HepG2 (cell line): ENCODE measurements around the gene PPP4C. TPM values are rescaled to one million over a fixed set of nuclear protein-coding genes. Genes with fewer than 3 reads are reported as not detected.

Experiments used
- CEBPZ ChIP-seq: IDR thresholded peaks from 2 replicates; pipeline ENCODE4 v1.6.1; 2012; ENCODE audit warnings: low read length, improper control_type of control experiment
- CREB1 ChIP-seq, 2 experiments: fragments of 450-650 bp in 1 of 2; IDR thresholded peaks; 2 replicates each; pipeline ENCODE4 v1.6.1; 2016 to 2017; ENCODE audit warnings: control low read depth in 1 of 2, mild to moderate bottlenecking in 1 of 2, missing compliant biosample characterization in 1 of 2, missing genetic modification characterization in 1 of 2
- FLYWCH1 ChIP-seq: sonication (generic); formaldehyde crosslinking; IDR thresholded peaks from 2 replicates; pipeline ENCODE4 v1.8.1; 2023; ENCODE audit warnings: mild to moderate bottlenecking, missing genetic modification reagents
- NFE2 ChIP-seq: sonication (generic); formaldehyde crosslinking; IDR thresholded peaks from 2 replicates; pipeline ENCODE4 v1.4.0; 2020; ENCODE audit warnings: missing genetic modification reagents
- NONO ChIP-seq, 2 experiments: fragments of 450-650 bp in 1 of 2; sonication (generic) in 1 of 2; formaldehyde crosslinking in 1 of 2; IDR thresholded peaks in 1 of 2; conservative IDR thresholded peaks in 1 of 2; 2 replicates each; pipeline versions ENCODE4 v1.6.1 to v1.8.0; 2017 to 2022; ENCODE audit warnings: mild to moderate bottlenecking in 1 of 2, missing genetic modification reagents in 1 of 2, moderate library complexity in 1 of 2
- PHF20 ChIP-seq: sonication (generic); formaldehyde crosslinking; IDR thresholded peaks from 2 replicates; pipeline ENCODE4 v1.5.0; 2020; ENCODE audit warnings: mild to moderate bottlenecking, missing genetic modification reagents
- RFXAP ChIP-seq: sonication (generic); formaldehyde crosslinking; IDR thresholded peaks from 2 replicates; pipeline ENCODE4 v1.4.0; 2020; ENCODE audit warnings: missing genetic modification reagents, borderline replicate concordance
- SMAD9 ChIP-seq: sonication (generic); formaldehyde crosslinking; IDR thresholded peaks from 2 replicates; pipeline ENCODE4 v1.5.1; 2020; ENCODE audit warnings: mild to moderate bottlenecking, missing genetic modification reagents
- ZFP36L2 ChIP-seq: sonication (generic); formaldehyde crosslinking; IDR thresholded peaks from 2 replicates; pipeline ENCODE4 v1.4.0; 2020; ENCODE audit warnings: missing genetic modification reagents
- ZFYVE20 ChIP-seq: sonication (generic); formaldehyde crosslinking; IDR thresholded peaks from 2 replicates; pipeline ENCODE4 v1.8.0; 2023; ENCODE audit warnings: low read depth, mild to moderate bottlenecking, moderate library complexity, missing genetic modification reagents, borderline replicate concordance
- ZNF83 ChIP-seq: sonication (generic); formaldehyde crosslinking; IDR thresholded peaks from 2 replicates; pipeline ENCODE4 v1.4.0; 2020; ENCODE audit warnings: missing genetic modification reagents, mild to moderate bottlenecking, borderline replicate concordance
- ZSCAN9 ChIP-seq: IDR thresholded peaks from 2 replicates; pipeline ENCODE4 v1.6.1; 2016; ENCODE audit warnings: borderline replicate concordance
- polyA plus RNA-seq, 8 experiments: library from polyadenylated mRNA; depleted of rRNA in 3 of 8; stranded (reverse) in 7 of 8; unstranded in 1 of 8; fragments of >200 nt; fragmentation: Illumina TruSeq in 4 of 8; extraction: Trizol in 4 of 8; gene quantifications; 2 replicates each; pipeline versions ENCODE4 v1.2.1 to v1.2.3, GENCODE V29; 2011 to 2016; ENCODE audit warnings: low read depth in 4 of 8, missing spikeins in 1 of 8, mixed read lengths in 1 of 8; ENCODE audit not compliant: insufficient read depth in 1 of 8
- total RNA-seq, 5 experiments: library from RNA; depleted of rRNA; stranded (reverse); fragments of >200 nt; fragmentation: Illumina TruSeq; extraction: Trizol; gene quantifications; 2 replicates each; pipeline ENCODE4 v1.2.3, GENCODE V29; 2016; ENCODE audit warnings: low read depth in 1 of 5
- TF ChIP-seq, protein P1 (sequence below): sonication (generic); formaldehyde crosslinking; conservative IDR thresholded peaks from 2 replicates; pipeline ENCODE4 v1.4.0; 2020; ENCODE audit warnings: missing genetic modification reagents
- TF ChIP-seq, protein P2 (sequence below): sonication (generic); formaldehyde crosslinking; conservative IDR thresholded peaks from 2 replicates; pipeline ENCODE4 v1.8.1; 2023; ENCODE audit warnings: missing genetic modification reagents
- TF ChIP-seq, protein P3 (sequence below): sonication (generic); formaldehyde crosslinking; IDR thresholded peaks from 2 replicates; pipeline ENCODE4 v1.9.0; 2021; ENCODE audit warnings: mild to moderate bottlenecking, missing genetic modification reagents

Gene PPP4C
- total and polyA plus RNA-seq, 2 of the 13 experiments (the other 11 are each of a cell fraction or from before 2014, with no cell fraction given), result 176 to 220 TPM

DNA sequence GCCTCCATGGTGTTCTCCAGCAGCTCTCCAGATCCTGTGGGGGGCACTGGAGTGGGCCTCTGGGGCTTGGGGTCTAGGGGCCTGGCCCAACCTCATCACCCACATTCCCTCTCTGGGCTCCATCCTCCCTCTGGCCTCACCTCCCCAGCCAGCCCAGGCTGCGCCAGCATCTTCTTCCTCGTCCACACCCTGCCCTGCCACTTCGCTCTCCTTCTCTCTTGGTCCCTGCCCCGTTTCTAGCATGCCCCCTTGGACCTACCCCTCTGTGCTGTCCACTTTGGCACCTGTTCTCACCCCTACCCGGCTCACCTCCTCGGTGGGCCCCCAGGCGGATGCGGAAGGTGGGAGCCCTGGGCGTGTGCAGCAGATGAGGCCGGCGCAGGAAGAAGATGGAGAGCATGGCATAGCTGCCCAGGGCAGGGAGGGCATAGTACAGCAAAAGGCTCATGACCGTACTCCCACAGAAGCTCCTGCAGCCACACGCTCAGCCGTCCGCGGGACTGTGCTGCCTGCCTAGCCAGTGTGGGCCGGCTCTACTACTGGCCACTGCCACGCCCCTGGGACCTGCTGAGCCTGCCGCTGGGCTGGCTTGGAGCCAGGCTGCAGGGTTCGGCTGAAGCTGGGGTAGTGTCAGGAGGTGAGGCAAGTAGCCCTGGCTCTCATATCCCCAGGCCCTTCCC lies 37.4 kb downstream of the PPP4C start, which contains the start of gene GDPD3 (continued):
- TF ChIP-seq, protein P1, sequence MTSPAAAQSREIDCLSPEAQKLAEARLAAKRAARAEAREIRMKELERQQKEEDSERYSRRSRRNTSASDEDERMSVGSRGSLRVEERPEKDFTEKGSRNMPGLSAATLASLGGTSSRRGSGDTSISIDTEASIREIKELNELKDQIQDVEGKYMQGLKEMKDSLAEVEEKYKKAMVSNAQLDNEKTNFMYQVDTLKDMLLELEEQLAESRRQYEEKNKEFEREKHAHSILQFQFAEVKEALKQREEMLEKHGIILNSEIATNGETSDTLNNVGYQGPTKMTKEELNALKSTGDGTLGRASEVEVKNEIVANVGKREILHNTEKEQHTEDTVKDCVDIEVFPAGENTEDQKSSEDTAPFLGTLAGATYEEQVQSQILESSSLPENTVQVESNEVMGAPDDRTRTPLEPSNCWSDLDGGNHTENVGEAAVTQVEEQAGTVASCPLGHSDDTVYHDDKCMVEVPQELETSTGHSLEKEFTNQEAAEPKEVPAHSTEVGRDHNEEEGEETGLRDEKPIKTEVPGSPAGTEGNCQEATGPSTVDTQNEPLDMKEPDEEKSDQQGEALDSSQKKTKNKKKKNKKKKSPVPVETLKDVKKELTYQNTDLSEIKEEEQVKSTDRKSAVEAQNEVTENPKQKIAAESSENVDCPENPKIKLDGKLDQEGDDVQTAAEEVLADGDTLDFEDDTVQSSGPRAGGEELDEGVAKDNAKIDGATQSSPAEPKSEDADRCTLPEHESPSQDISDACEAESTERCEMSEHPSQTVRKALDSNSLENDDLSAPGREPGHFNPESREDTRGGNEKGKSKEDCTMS, result no peak
- no peak for TF ChIP-seq ZSCAN9 (CRISPR knock-in tag)
- TF ChIP-seq NONO (IDR thresholded peaks at IDR 0.05), result no peak
- no peak for TF ChIP-seq NONO (CRISPR knock-in tag; conservative IDR thresholded peaks at IDR 0.05)
- TF ChIP-seq ZFP36L2 (CRISPR knock-in tag), result no peak
- TF ChIP-seq NFE2, result no peak
- no peak for TF ChIP-seq ZFYVE20 (CRISPR knock-in tag)
- TF ChIP-seq SMAD9, result no peak
- TF ChIP-seq, protein P2, sequence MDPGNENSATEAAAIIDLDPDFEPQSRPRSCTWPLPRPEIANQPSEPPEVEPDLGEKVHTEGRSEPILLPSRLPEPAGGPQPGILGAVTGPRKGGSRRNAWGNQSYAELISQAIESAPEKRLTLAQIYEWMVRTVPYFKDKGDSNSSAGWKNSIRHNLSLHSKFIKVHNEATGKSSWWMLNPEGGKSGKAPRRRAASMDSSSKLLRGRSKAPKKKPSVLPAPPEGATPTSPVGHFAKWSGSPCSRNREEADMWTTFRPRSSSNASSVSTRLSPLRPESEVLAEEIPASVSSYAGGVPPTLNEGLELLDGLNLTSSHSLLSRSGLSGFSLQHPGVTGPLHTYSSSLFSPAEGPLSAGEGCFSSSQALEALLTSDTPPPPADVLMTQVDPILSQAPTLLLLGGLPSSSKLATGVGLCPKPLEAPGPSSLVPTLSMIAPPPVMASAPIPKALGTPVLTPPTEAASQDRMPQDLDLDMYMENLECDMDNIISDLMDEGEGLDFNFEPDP (CRISPR knock-in tag), result no peak
- TF ChIP-seq ZNF83 (CRISPR knock-in tag), result 0 out of 2 replicates have a peak, but pooled peaks have one; percentile 3
- no peak for TF ChIP-seq PHF20 (CRISPR knock-in tag)
- TF ChIP-seq CREB1 (IDR thresholded peaks at IDR 0.05), result no peak
- no peak for TF ChIP-seq CREB1 (CRISPR knock-in tag; IDR thresholded peaks at IDR 0.05)
- TF ChIP-seq, protein P3, sequence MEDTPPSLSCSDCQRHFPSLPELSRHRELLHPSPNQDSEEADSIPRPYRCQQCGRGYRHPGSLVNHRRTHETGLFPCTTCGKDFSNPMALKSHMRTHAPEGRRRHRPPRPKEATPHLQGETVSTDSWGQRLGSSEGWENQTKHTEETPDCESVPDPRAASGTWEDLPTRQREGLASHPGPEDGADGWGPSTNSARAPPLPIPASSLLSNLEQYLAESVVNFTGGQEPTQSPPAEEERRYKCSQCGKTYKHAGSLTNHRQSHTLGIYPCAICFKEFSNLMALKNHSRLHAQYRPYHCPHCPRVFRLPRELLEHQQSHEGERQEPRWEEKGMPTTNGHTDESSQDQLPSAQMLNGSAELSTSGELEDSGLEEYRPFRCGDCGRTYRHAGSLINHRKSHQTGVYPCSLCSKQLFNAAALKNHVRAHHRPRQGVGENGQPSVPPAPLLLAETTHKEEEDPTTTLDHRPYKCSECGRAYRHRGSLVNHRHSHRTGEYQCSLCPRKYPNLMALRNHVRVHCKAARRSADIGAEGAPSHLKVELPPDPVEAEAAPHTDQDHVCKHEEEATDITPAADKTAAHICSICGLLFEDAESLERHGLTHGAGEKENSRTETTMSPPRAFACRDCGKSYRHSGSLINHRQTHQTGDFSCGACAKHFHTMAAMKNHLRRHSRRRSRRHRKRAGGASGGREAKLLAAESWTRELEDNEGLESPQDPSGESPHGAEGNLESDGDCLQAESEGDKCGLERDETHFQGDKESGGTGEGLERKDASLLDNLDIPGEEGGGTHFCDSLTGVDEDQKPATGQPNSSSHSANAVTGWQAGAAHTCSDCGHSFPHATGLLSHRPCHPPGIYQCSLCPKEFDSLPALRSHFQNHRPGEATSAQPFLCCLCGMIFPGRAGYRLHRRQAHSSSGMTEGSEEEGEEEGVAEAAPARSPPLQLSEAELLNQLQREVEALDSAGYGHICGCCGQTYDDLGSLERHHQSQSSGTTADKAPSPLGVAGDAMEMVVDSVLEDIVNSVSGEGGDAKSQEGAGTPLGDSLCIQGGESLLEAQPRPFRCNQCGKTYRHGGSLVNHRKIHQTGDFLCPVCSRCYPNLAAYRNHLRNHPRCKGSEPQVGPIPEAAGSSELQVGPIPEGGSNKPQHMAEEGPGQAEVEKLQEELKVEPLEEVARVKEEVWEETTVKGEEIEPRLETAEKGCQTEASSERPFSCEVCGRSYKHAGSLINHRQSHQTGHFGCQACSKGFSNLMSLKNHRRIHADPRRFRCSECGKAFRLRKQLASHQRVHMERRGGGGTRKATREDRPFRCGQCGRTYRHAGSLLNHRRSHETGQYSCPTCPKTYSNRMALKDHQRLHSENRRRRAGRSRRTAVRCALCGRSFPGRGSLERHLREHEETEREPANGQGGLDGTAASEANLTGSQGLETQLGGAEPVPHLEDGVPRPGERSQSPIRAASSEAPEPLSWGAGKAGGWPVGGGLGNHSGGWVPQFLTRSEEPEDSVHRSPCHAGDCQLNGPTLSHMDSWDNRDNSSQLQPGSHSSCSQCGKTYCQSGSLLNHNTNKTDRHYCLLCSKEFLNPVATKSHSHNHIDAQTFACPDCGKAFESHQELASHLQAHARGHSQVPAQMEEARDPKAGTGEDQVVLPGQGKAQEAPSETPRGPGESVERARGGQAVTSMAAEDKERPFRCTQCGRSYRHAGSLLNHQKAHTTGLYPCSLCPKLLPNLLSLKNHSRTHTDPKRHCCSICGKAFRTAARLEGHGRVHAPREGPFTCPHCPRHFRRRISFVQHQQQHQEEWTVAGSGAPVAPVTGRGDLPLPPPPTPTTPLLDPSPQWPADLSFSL, result no peak
- no peak for TF ChIP-seq CEBPZ
- TF ChIP-seq RFXAP (CRISPR knock-in tag), result no peak
- no peak for TF ChIP-seq FLYWCH1 (CRISPR knock-in tag)
